Mucosa of gallbladder (tissue), 1 donor: ENCODE measurements around the gene NPHP1. TPM values are rescaled to one million over a fixed set of nuclear protein-coding genes. Genes with fewer than 3 reads are reported as not detected.
"Not testable (repeated sequence)": the region's sequence is repeated elsewhere in the genome, so short reads cannot be mapped to it uniquely, and the experiment has no call there.

Experiments
- DNase-seq: peaks from one replicate; pipeline ENCODE4 v3.0.0-alpha.2; 2020; ENCODE audit warnings: low spot score
- total RNA-seq: library from RNA; stranded (reverse); gene quantifications from one replicate; pipeline ENCODE4 v1.2.1, GENCODE V29; 2021
- donor health status: DM: no; HTN: no; CAD: no.

Gene NPHP1
- total RNA-seq, 1 donor from 2014 or later: 8.6 TPM

- no peak for DNase-seq
These were observed 6.8 kb downstream of the NPHP1 start for GRCh38 chr2:110198016-110198415.

- DNase-seq: no peak
These were observed 7.4 kb downstream of the NPHP1 start for GRCh38 chr2:110197452-110197851.

DNA sequence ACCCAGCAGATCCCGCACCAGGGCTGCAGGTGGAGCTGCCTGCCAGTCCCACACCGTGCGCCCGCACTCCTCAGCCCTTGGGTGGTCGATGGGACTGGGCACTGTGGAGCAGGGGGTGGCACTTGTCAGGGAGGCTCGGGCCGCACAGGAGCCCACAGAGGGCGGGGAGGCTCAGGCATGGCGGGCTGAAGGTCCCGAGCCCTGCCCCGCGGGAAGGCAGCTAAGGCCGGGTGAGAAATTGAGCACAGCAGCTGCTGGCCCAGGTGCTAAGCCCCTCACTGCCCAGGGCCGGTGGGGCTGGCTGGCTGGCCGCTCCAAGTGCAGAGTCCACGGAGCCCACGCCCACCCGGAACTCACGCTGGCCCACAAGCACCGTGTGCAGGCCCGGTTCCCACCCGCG lies 14.6 kb downstream of the NPHP1 start:
- DNase-seq: not testable (repeated sequence)

DNA sequence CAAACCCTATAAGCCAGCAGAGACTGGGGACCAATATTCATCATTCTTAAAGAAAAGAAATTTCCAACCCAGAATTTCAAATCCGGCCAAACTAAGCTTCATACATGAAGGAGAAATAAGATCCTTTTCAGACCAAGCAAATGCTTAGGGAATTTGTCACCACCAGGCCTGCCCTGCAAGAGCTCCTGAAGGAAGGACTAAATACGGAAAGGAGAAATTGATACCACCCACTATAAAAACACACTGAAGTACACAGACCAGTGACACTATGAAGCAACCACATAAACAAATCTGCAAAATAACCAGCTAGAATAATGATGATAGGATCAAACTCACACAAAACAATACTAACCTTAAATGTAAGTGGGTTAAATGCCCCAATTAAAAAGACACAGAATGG lies 22.4 kb downstream of the NPHP1 start:
- DNase-seq: no peak

- DNase-seq: no peak
These were observed 24.8 kb downstream of the NPHP1 start for GRCh38 chr2:110180036-110180435.

- no peak for DNase-seq
These were observed 31.3 kb downstream of the NPHP1 start for GRCh38 chr2:110173523-110173922.

DNA sequence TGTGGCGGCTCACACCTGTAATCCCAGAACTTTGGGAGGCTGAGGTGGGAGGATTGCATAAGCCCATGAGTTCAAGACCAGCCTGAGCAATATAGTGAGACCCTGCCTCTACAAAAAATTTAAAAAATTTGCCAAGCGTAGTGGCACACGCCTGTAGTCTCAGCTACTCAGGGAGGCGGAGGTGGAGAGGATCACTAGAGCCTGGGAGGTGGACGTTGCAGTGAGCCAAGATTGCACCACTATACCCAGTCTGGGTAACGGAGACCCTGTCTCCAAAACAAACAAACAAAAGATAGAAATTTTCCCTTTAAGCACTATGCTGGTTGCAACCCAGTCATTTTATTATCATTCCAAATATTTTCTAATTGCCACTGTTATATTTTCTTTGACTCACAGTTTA lies 32.3 kb downstream of the NPHP1 start:
- no peak for DNase-seq

DNA sequence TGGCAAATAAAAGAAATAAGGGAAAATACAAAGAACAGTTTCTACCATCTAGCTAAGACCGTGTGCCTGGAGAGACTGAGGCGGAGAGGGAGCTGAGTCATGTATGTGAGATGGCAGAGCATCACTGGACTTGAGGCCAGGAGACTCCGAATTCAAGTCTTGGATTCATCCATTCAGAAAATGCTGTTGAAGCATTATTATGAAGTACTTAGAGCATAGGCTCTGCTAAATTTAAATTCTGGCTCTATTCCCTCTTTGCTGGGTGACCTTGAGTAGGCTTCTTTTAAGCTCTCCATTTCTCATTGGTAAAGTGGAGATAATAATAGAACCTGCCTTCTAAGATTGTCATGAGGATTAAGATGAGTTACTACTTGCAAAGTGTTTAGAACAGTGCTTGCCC lies 34.7 kb downstream of the NPHP1 start:
- no peak for DNase-seq

- no peak for DNase-seq
These were observed 37.4 kb downstream of the NPHP1 start for GRCh38 chr2:110167326-110168000.

DNA sequence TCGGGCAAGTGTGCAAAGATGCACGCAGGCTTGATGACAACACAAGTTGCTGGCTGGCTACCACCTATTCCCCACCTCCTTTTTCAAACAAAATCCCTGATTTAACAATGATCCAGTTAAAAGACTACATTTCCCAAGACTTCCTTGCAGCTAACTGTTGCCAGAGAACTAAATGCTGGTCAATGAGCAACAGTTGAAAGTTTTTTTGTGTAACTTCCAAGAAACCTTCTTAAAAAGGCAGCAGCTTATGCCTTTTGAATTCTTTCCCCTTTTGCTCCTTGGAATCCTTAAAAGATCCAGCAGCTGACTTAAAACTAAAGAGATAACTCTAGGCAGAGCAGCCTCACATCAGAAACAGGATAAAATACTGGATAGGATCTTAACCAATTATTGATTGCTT lies 38.5 kb downstream of the NPHP1 start:
- no peak for DNase-seq

GRCh38 chr2:110157153-110157793 lies 47.5 kb downstream of the NPHP1 start:
- DNase-seq: no peak

GRCh38 chr2:110154828-110155227 lies 50.0 kb downstream of the NPHP1 start:
- not testable (repeated sequence) for DNase-seq

DNA sequence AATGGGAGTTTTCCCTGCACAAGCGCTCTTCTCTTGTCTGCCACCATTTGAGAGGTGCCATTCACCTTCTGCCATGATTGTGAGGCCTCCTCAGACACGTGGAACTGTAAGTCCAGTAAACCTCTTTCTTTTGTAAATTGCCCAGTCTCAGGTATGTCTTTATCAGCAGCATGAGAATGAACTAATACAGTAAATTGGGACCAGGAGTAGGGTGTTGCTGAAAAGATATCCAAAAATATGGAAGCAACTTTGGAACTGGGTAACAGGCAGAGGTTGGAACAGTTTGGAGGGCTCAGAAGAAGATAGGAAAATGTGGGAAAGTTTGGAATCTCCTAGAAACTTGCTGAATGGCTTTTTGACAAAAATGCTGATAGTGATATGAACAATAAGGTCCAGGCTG lies 50.6 kb downstream of the NPHP1 start:
- not testable (repeated sequence) for DNase-seq

DNA sequence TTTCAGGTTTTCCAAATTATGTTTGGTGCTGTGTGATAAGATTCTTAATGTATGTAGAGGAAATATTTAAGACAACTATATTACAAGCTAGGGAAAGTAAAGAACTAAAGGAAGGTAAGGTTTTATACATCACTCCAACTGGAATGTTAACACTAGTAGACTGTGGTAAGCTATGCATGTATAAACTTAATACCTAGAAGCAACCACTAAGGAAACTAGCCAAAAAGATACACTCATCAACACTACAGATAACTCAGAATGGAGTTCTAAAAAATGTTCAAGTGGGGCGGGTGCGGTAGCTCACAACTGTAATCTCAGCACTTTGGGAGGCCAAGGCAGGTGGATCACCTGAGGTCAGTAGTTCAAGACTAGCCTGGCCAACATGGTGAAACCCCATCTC lies 51.4 kb downstream of the NPHP1 start:
- no peak for DNase-seq

DNA sequence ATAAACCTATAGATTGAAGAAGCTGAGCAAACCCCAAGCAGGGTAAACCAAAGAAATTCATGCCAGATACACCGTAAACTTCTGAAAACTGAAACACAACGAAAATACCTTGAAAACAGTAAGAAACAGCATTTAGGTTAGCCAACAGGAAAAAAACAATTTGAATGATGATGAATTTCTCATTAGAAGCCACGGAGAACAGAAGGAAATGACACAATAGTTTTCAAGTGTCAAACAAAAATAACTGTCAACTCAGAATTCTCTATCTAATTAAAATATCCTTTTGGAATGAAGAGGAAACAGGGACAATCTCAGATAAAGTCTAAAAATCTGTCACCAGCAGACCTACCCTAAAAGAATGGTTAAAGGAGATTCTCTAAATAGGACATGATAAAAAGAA lies 51.9 kb downstream of the NPHP1 start:
- DNase-seq: no peak

GRCh38 chr2:110149330-110150220 lies 55.2 kb downstream of the NPHP1 start:
- no peak for DNase-seq

- DNase-seq: no peak
These were observed 57.9 kb downstream of the NPHP1 start for GRCh38 chr2:110146945-110147332.

DNA sequence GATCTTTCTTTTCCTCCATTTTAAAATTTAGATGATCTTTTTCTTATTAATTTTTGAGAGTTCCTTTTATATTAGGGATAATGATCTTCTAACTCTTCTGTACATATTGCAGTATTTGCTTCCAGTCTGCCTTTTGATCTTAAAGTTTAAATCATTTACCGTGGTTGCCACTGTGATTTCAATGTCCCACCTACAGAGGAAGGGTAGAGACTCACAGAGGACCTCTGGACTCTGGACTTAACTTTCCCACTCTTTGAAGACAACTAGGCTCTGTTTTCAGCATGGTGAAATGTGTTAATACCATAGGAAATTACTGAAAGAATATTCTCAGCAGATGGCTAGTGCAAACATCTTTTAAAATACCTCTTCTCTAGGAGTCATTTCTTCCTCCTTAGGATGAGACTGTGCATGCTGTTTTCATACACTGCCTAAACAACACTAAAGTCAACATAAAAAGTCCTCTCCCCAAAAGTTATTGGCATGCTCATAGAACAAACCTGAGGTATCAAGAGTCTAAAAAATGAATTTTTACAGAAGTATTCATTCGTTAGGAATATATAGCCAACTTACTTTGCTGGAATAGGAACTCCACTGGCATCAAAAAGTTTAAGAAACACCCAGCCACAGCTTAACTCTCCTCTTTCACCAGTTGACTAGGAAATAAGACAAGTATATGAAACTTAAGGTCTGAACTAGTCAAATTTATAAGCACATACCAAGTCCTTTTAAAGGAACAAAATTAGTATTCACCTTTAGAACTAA lies 58.4 kb downstream of the NPHP1 start:
- no peak for DNase-seq

DNA sequence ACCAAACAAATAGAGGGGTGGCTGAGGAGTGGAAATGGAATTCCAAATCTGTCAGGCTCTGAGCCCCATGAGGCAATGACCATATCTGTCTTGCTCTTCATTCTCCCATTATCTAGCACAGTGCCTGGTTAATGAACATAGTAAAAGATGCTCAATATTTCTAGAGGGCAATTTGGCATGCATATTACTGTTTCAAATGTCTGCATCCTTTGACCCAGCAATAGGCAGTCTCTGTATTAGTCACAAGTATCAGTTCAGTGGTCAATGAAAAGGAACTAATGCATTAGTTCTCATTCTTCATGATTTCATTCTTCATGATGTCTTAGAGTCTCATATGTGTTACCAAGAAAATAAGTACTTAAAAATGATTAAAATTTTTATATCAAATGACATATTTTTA lies 60.8 kb downstream of the NPHP1 start:
- no peak for DNase-seq

DNA sequence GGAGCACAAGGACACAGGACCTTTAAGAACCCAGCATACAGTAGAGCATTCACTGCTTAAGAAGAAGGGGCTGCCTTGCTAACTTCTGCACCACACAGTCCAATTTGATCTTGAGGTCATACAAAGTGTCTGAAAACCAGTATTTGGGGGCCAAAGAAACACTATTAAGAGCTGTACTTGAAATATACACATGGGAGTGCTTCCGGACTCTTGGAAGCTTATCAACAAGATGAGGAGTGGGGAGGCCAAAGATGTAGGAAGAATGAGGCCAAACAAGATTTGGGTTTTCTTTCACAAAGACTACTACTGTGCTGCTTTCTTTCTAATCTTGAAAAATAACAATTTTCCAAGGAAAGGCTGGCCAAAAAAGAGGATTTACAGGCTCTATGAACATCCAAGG lies 64.4 kb downstream of the NPHP1 start:
- DNase-seq: no peak

- no peak for DNase-seq
These were observed 70.8 kb downstream of the NPHP1 start for GRCh38 chr2:110134025-110134424.

DNA sequence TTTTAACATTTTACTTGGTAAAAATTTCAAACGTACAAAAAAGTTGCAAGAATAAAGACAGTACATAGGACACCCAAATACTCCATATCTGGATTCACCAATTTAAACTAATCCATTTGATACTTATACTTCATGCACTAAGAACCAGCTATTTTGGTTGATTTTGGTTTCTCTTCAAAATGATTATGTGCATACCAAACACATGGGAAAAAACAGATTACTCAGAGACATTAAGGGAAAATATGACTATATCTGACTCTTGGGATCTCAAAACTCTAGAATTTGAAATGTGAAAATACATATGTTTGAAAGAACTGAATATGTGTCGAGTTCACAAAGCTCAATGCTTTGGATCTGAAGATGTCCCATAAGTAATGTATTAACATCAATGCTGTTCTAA lies 73.6 kb downstream of the NPHP1 start:
- no peak for DNase-seq
